ENCODE results near the gene PDGFRB. TPM values are rescaled to one million over a fixed set of nuclear protein-coding genes. Genes with fewer than 3 reads are reported as not detected.

PDGFRB gene
- total and polyA plus RNA-seq, 10 of the 15 experiments (the other 5 are each of a cell fraction or from before 2014, with no cell fraction given), result 0.02 to 3.0 (median 1.0) TPM

- no peak overlapping the region for H3K9ac ChIP-seq (ENCODE audit: control insufficient read depth, insufficient read depth, low read length)
- in situ Hi-C loops (cut with MboI), result no loop called here
- no peaks in the 10 kb centered on the region for H3K79me2 ChIP-seq (ENCODE audit: control insufficient read depth, insufficient read depth, low read length)
- no peak for FAIRE-seq
- no peaks in the 10 kb centered on the region for H3K36me3 ChIP-seq (ENCODE audit: control insufficient read depth in 2 of 2, insufficient read depth in 2 of 2, low read length in 1 of 2)
- no TSS peak for BruUV-seq (replicated peaks)
- no peak for DNase-seq (ENCODE audit: low read depth, low spot score)
- ChIA-PET CTCF (interaction anchor here (0.7 to 9.3 kb wide), 14 partner anchors 9 to 183 kb away, joined by 3 to 68 read pairs (median 3); no protein-coding TSS in a partner anchor), RAD21 (ENCODE audit: unreplicated experiment) (interaction anchor here (0.9 to 2.0 kb wide), 5 partner anchors 13 to 47 kb away, joined by 3 to 8 read pairs (median 3); no protein-coding TSS in a partner anchor), POLR2A (interaction anchor here (0.6 to 0.8 kb wide), 2 partner anchors 20 to 28 kb away, joined by 3 to 4 read pairs; partner anchors contain the start of gene PDGFRB), SMC1A (ENCODE audit: uncharacterized antibody, unreplicated experiment) (interaction anchor here (0.8 to 1.4 kb wide), 6 partner anchors 13 to 175 kb away, joined by 3 to 4 read pairs (median 3); partner anchors contain the start of gene PDGFRB)
- no peak overlapping the region for H2AFZ ChIP-seq (ENCODE audit: control insufficient read depth, low read depth, low read length)
- H3K4me1 ChIP-seq (ENCODE audit: control insufficient read depth, insufficient read depth, low read length), result no peaks in the 10 kb centered on the region
- H3K27ac ChIP-seq (ENCODE audit: control insufficient read depth, insufficient read depth), result no peak overlapping the region
- no peak overlapping the region for H3K4me2 ChIP-seq (ENCODE audit: control insufficient read depth, insufficient read depth)
- no peaks in the 10 kb centered on the region for H3K9me3 ChIP-seq (replicated peaks; ENCODE audit: control insufficient read depth, insufficient read depth, low read length)
- H4K20me1 ChIP-seq (ENCODE audit: control insufficient read depth, insufficient read depth), result no peaks in the 10 kb centered on the region
- no peak overlapping the region for H3K4me3 ChIP-seq
- no peaks in the 10 kb centered on the region; a peak in 1 of 4 replicates for H3K27me3 ChIP-seq (replicated peaks in 1 of 2; ENCODE audit: control insufficient read depth in 2 of 2, insufficient read depth in 2 of 2, low read length in 1 of 2)
- WGBS (ENCODE audit: insufficient coverage, insufficient replicate concordance, low lambda C conversion rate, missing lambda C conversion rate), result 16% methylated on average over 5 of the region's 5 CpGs
- TF ChIP-seq YY1 (IDR thresholded peaks at IDR 0.05; ENCODE audit: low read depth, low read length), result 0 out of 2 replicates have a peak, but pooled peaks have one; percentile 29
- no peak for TF ChIP-seq PKNOX1 (IDR thresholded peaks at IDR 0.05)
- no peak for TF ChIP-seq NFYA (IDR thresholded peaks at IDR 0.05; ENCODE audit: borderline replicate concordance, low read depth, low read length)
- TF ChIP-seq CTCF (IDR thresholded peaks at IDR 0.05 in 2 of 3, conservative IDR thresholded peaks at IDR 0.05 in 1 of 3; ENCODE audit: control insufficient read depth in 2 of 3, extremely low read depth in 1 of 3, insufficient read depth in 1 of 3, low read depth in 3 of 3, low read length in 3 of 3), result peak; percentile 33 to 62 (median 42); a peak in 5 of 6 replicates
- TF ChIP-seq CEBPB (IDR thresholded peaks at IDR 0.05; ENCODE audit: borderline replicate concordance in 1 of 2, low read depth in 2 of 2, low read length in 2 of 2), result no peak
- peak in 1 of 2 experiments; percentile 65; a peak in 1 of 4 replicates for TF ChIP-seq SRF (IDR thresholded peaks at IDR 0.05; ENCODE audit: low read depth in 2 of 2, low read length in 2 of 2)
- TF ChIP-seq SMC3 (IDR thresholded peaks at IDR 0.05; ENCODE audit: borderline replicate concordance, low read length), result peak; percentile 31; the same call in 1 of the 2 replicates
- TF ChIP-seq IKZF1 (conservative IDR thresholded peaks at IDR 0.05), result 0 out of 2 replicates have a peak, but pooled peaks have one; percentile 11
- intact Hi-C loops (cut with micrococcal nuclease; ENCODE audit: unreplicated experiment), result loop anchor here (2.0 kb wide), 1 partner anchor 45 kb away; no protein-coding TSS in a partner anchor
- peak; percentile 84 for ATAC-seq
Observed at GRCh38 chr5:150175536-150175935, 19.9 kb upstream of the PDGFRB start.
